GM12878 (cell line): ENCODE data around the gene PPP4R1. TPM values are rescaled to one million over a fixed set of nuclear protein-coding genes. Genes with fewer than 3 reads are reported as not detected.

Experiments used
- ATAC-seq: fragments of 200-7000 bp; cut with Tn5 transposase; 3 replicates; pipeline ENCODE4 v1.9.1; 2020; ENCODE audit warnings: mild to moderate bottlenecking, moderate library complexity
- BruUV-seq: library from RNA; stranded (reverse); fragments of 400-500 nt; replicated peaks from 2 replicates; lab custom pipeline; 2021; lab: Mats Ljungman, UMichigan
- CTCF ChIA-PET: fragments of 300-600 bp; sonication (Branson Sonifier 250); formaldehyde crosslinking; extraction: SDS; loops from one replicate; lab custom pipeline; 2021; ENCODE audit warnings: inconsistent platforms; lab: Yijun Ruan, JAX
- POLR2A ChIA-PET: fragments of 350-600 bp; formaldehyde crosslinking; extraction: SDS; loops from one replicate; lab custom pipeline; 2021; ENCODE audit warnings: inconsistent platforms; lab: Charles Lee
- RAD21 ChIA-PET: fragments of 300-600 bp; sonication (Branson Sonifier 250); formaldehyde crosslinking; loops from one replicate; lab custom pipeline; 2023; ENCODE audit warnings: antibody characterized with exemption; ENCODE audit not compliant: unreplicated experiment; lab: Charles Lee
- SMC1A ChIA-PET: fragments of 300-600 bp; sonication (Branson Sonifier 250); formaldehyde crosslinking; loops from one replicate; lab custom pipeline; 2023; ENCODE audit not compliant: unreplicated experiment, uncharacterized antibody; lab: Charles Lee
- DNase-seq: peaks from one replicate; pipeline ENCODE4 v3.0.0-alpha.2; 2011; ENCODE audit warnings: low read depth, low spot score
- FAIRE-seq: peaks from 3 replicates; lab custom pipeline; 2011; peaks lifted over from hg19 to GRCh38; lab: Jason Lieb, UNC
- H2AFZ ChIP-seq: 2 replicates; pipeline ENCODE4 v1.6.0; 2011; ENCODE audit warnings: low read depth, low read length, control low read depth; ENCODE audit not compliant: control insufficient read depth
- H3K27ac ChIP-seq: 2 replicates; pipeline ENCODE4 v1.5.1; 2011; ENCODE audit warnings: control low read depth; ENCODE audit not compliant: control insufficient read depth, insufficient read depth
- H3K27me3 ChIP-seq, 2 experiments: replicated peaks in 1 of 2; 2 replicates each; pipeline versions ENCODE4 v1.6.0 to v1.6.1; 2011; ENCODE audit warnings: low read length in 1 of 2; ENCODE audit not compliant: control insufficient read depth in 2 of 2, insufficient read depth in 2 of 2
- H3K36me3 ChIP-seq, 2 experiments: 2 replicates each; pipeline ENCODE4 v1.5.1; 2011; ENCODE audit warnings: low read length in 1 of 2; ENCODE audit not compliant: control insufficient read depth in 2 of 2, insufficient read depth in 2 of 2
- H3K4me1 ChIP-seq: 2 replicates; pipeline ENCODE4 v1.6.1; 2011; ENCODE audit warnings: mild to moderate bottlenecking, low read length, moderate library complexity, mixed read lengths; ENCODE audit not compliant: control insufficient read depth, insufficient read depth
- H3K4me2 ChIP-seq: 2 replicates; pipeline ENCODE4 v1.6.0; 2011; ENCODE audit warnings: control low read depth; ENCODE audit not compliant: control insufficient read depth, insufficient read depth
- H3K4me3 ChIP-seq: fragments of 200-600 bp; sonication (generic); 2 replicates; pipeline ENCODE4 v1.5.1; 2016
- H3K79me2 ChIP-seq: 2 replicates; pipeline ENCODE4 v1.6.0; 2011; ENCODE audit warnings: low read length; ENCODE audit not compliant: control insufficient read depth, insufficient read depth
- H3K9ac ChIP-seq: 2 replicates; pipeline ENCODE4 v1.8.0; 2011; ENCODE audit warnings: low read length, control low read depth, mixed read lengths; ENCODE audit not compliant: control insufficient read depth, insufficient read depth
- H3K9me3 ChIP-seq: replicated peaks from 3 replicates; pipeline ENCODE4 v1.5.1; 2011; ENCODE audit warnings: mild to moderate bottlenecking, low read length; ENCODE audit not compliant: control insufficient read depth, insufficient read depth
- H4K20me1 ChIP-seq: 2 replicates; pipeline ENCODE4 v1.6.0; 2011; ENCODE audit not compliant: control insufficient read depth, insufficient read depth
- CBX3 ChIP-seq: fragments of 200-600 bp; sonication (generic); IDR thresholded peaks from 2 replicates; pipeline ENCODE4 v1.6.1; 2016; ENCODE audit warnings: low read depth, borderline replicate concordance
- CHD2 ChIP-seq: IDR thresholded peaks from 2 replicates; pipeline ENCODE4 v1.6.1; 2011; ENCODE audit warnings: low read depth, low read length, improper control_type of control experiment, borderline replicate concordance
- FOXK2 ChIP-seq: fragments of 450-650 bp; IDR thresholded peaks from 2 replicates; pipeline ENCODE4 v1.6.1; 2017; ENCODE audit warnings: mild to moderate bottlenecking, moderate library complexity
- HDAC2 ChIP-seq: fragments of 200-600 bp; sonication (generic); IDR thresholded peaks from 2 replicates; pipeline ENCODE4 v1.6.1; 2017
- IKZF1 ChIP-seq: fragments of 450-650 bp; conservative IDR thresholded peaks from 2 replicates; pipeline ENCODE4 v1.6.1; 2017; ENCODE audit warnings: antibody characterized with exemption, mild to moderate bottlenecking
- MEF2A ChIP-seq: IDR thresholded peaks from 2 replicates; pipeline ENCODE4 v1.6.1; 2011; ENCODE audit warnings: low read depth, mild to moderate bottlenecking, low read length, moderate library complexity; ENCODE audit not compliant: insufficient read depth
- MLLT1 ChIP-seq: fragments of 450-650 bp; IDR thresholded peaks from 2 replicates; pipeline ENCODE4 v1.6.1; 2016; ENCODE audit warnings: mild to moderate bottlenecking
- NFYA ChIP-seq: IDR thresholded peaks from 2 replicates; pipeline ENCODE4 v1.6.1; 2011; ENCODE audit warnings: low read depth, mild to moderate bottlenecking, low read length, improper control_type of control experiment, borderline replicate concordance
- POLR2AphosphoS5 ChIP-seq: IDR thresholded peaks from 2 replicates; pipeline ENCODE4 v1.6.1; 2011; ENCODE audit warnings: mild to moderate bottlenecking, low read length, inconsistent platforms
- SMAD5 ChIP-seq: IDR thresholded peaks from 2 replicates; pipeline ENCODE4 v1.6.1; 2016; ENCODE audit warnings: antibody characterized with exemption, low read depth
- ZBED1 ChIP-seq: IDR thresholded peaks from 2 replicates; pipeline ENCODE4 v1.6.1; 2016; ENCODE audit warnings: borderline replicate concordance
- ZNF217 ChIP-seq: fragments of 450-650 bp; IDR thresholded peaks from 2 replicates; pipeline ENCODE4 v1.6.1; 2017; ENCODE audit warnings: antibody characterized with exemption, mild to moderate bottlenecking
- WGBS: methylation state at CpG from one replicate; pipeline ENCODE4 v1.1.6; 2016; ENCODE audit warnings: low lambda C conversion rate; ENCODE audit not compliant: insufficient replicate concordance, insufficient coverage; ENCODE audit errors: missing lambda C conversion rate; 5-methylcytosine and 5-hydroxymethylcytosine counted together
- in situ Hi-C: fragments of 300-500 bp; cut with MboI; formaldehyde crosslinking; loops from 9 replicates; pipeline ENCODE4 v1.14.3; 2018; ENCODE audit warnings: mixed read lengths
- intact Hi-C: fragments of 100-400 bp; cut with micrococcal nuclease; formaldehyde crosslinking; loops from one replicate; pipeline ENCODE4 v1.14.2; 2022; ENCODE audit not compliant: unreplicated experiment
- polyA plus RNA-seq, 11 experiments: library from polyadenylated mRNA; depleted of rRNA in 4 of 11; unstranded in 6 of 11; stranded (reverse) in 5 of 11; fragments of >200 nt; fragmentation: Nextera tagmentation in 4 of 11; fragmentation: Illumina TruSeq in 1 of 11; extraction: Ambion mirVana in 4 of 11; extraction: Trizol in 1 of 11; gene quantifications; 1 replicate in 1 of 11; 2 replicates in 10 of 11; pipeline versions ENCODE4 v1.2.1 to v1.2.3, GENCODE V29; 2011 to 2016; ENCODE audit warnings: inconsistent platforms in 2 of 11, missing spikeins in 2 of 11, low read depth in 1 of 11
- total RNA-seq, 4 experiments: library from RNA; depleted of rRNA in 3 of 4; stranded (reverse); fragments of >200 nt in 3 of 4; fragmentation: Illumina TruSeq in 1 of 4; extraction: Trizol in 1 of 4; gene quantifications; 2 replicates each; pipeline versions ENCODE4 v1.2.1 to v1.2.3, GENCODE V29; 2013 to 2021

The PPP4R1 gene
- total and polyA plus RNA-seq, 10 of the 15 experiments (the other 5 are each of a cell fraction or from before 2014, with no cell fraction given), result 10.9 to 44.4 (median 26.0) TPM

DNA sequence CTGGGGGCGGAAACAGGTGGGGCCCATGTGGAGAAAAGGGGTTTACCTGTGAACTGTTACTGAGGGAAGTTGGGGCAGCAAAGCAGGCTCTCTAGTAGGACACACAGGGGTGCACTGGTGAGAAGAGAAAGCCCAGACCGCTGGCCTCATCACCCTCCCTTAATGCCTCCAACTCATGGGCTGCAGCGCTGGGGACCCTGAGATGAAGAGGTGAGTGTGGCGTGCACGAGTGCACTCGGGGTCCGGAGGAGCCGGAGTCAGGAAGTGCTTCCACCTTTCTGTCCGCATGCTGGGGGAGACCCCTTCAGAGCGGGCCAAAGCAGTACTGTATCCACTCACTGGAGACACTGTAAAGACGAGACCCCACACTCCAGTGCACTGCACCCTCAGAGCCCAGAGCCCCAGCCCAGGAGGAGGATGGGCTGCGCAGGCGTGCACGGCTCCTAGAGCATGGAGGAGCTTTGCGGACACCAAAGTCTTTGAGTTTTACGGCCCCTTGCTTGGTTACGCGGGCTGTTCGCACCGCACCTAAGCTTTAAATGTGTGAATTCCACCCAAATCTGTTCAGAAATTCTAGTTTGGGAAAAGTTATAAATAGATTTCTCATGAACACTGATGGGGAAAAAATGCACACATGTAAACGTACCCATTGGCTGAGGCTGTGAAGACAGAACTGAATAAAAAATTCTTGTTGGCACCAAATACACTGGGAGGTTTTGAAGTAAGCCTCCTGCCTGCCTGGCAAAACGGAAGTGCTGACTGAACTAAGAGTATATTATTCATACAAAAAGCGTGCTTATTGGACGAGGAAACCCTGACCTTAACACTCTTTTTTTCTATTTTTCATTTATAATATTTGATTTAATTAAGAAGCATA lies 45.4 kb upstream of the PPP4R1 start:
- Histone ChIP-seq H3K4me3 (no peak overlapping the region), H3K9me3 (no peaks in the 10 kb centered on the region), H3K27me3 (no peaks in the 10 kb centered on the region), H4K20me1 (no peaks in the 10 kb centered on the region), H3K79me2 (no peaks in the 10 kb centered on the region), H3K27ac (no peak overlapping the region), H3K36me3 (no peaks in the 10 kb centered on the region), H3K4me2 (no peak overlapping the region), H2AFZ (no peak overlapping the region), H3K4me1 (no peaks in the 10 kb centered on the region), H3K9ac (no peak overlapping the region)
- FAIRE-seq (no peak), ATAC-seq (no peak), DNase-seq (no peak)
- BruUV-seq, result no TSS peak
- RAD21 ChIA-PET, result no interaction called here
- no peak for TF ChIP-seq MLLT1
- TF ChIP-seq ZNF217, result no peak
- CTCF ChIA-PET, result no interaction called here
- SMC1A ChIA-PET, result interaction anchor here (0.5 kb wide), 1 partner anchor 33 kb away, joined by 3 read pairs; no protein-coding TSS in a partner anchor
- POLR2A ChIA-PET, result no interaction called here
- in situ Hi-C loops (no loop called here), intact Hi-C loops (no loop called here)
- 68% methylated on average over 24 of the region's 24 CpGs for WGBS

DNA sequence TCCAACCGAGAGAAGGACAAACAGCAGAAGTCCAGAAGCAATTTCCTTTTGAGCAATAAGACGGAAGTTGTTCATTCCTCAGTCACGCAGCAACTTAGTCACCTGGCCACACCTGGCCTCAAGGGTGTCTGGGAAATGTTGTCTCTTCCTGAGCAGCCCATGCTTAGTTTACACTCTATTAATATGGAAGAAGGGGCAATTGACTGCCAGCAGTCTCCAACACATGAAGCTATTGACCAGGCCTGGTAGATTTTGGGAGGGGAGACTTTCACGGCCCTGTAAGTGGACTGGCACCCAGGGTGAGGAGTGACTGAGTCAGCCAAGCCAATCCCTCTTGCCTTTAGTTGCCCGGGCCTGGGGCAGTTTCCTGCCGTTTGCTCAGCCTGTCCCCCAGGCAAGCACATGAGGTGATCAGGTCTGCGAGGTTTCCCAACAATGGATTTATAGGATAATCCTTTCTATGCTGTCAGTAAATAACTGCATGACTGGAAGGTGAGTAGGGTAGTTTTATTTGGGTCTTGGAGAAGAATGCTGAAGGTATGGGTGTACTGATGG lies 43.8 kb upstream of the PPP4R1 start:
- no peaks in the 10 kb centered on the region for H4K20me1 ChIP-seq
- no peak overlapping the region for H3K9ac ChIP-seq
- no peak for TF ChIP-seq CBX3
- no peak for TF ChIP-seq MEF2A
- no peak for TF ChIP-seq CHD2
- TF ChIP-seq POLR2AphosphoS5, result no peak
- no peak for TF ChIP-seq HDAC2
- no peak for TF ChIP-seq NFYA
- no peak for TF ChIP-seq SMAD5
- no peak for TF ChIP-seq IKZF1
- no peak for TF ChIP-seq ZBED1
- no peak for TF ChIP-seq FOXK2
- TF ChIP-seq, all 136 proteins: peak for 0
- DNase-seq (no peak), ATAC-seq (no peak), FAIRE-seq (no peak)
- SMC1A ChIA-PET, result no interaction called here
- no peak overlapping the region for H3K4me3 ChIP-seq
- no peak overlapping the region for H3K4me2 ChIP-seq
- WGBS, result 76% methylated on average over 7 of the region's 7 CpGs
- H2AFZ ChIP-seq, result no peak overlapping the region
- H3K9me3 ChIP-seq, result no peaks in the 10 kb centered on the region
- CTCF ChIA-PET, result no interaction called here
- RAD21 ChIA-PET, result no interaction called here
- no peaks in the 10 kb centered on the region for H3K36me3 ChIP-seq
- H3K79me2 ChIP-seq, result no peaks in the 10 kb centered on the region
- in situ Hi-C loops (no loop called here), intact Hi-C loops (no loop called here)
- no peaks in the 10 kb centered on the region for H3K27me3 ChIP-seq
- no peak overlapping the region for H3K27ac ChIP-seq
- BruUV-seq, result no TSS peak
- POLR2A ChIA-PET, result no interaction called here
- H3K4me1 ChIP-seq, result no peaks in the 10 kb centered on the region
